Stimulated activated naive CD4-positive, alpha-beta T cell treated with Interleukin-2 at 50 U/mL for 16 hours (primary cell): ENCODE data around the gene ALG11.
"Not testable (repeated sequence)": the region's sequence is repeated elsewhere in the genome, so short reads cannot be mapped to it uniquely, and the experiment has no call there.

Experiments used
- DNase-seq: peaks from one replicate; lab custom pipeline; 2025; lab: John Stamatoyannopoulos, UW

Gene ALG11

GRCh38 chr13:52029569-52029968 lies 17.4 kb downstream of the ALG11 start:
- DNase-seq: no peak

- not testable (repeated sequence) for DNase-seq
Observed at GRCh38 chr13:52030401-52030800, 18.2 kb downstream of the ALG11 start.

GRCh38 chr13:52033039-52033438 lies 20.8 kb downstream of the ALG11 start:
- DNase-seq: no peak

GRCh38 chr13:52034616-52035226 lies 22.5 kb downstream of the ALG11 start:
- no peak for DNase-seq

- DNase-seq: no peak
Observed at GRCh38 chr13:52036037-52036436, 23.8 kb downstream of the ALG11 start.

GRCh38 chr13:52043675-52044074 lies 31.5 kb downstream of the ALG11 start:
- no peak for DNase-seq

- DNase-seq: no peak
Observed at GRCh38 chr13:52047463-52047862, 35.3 kb downstream of the ALG11 start.

GRCh38 chr13:52048516-52048915 lies 36.3 kb downstream of the ALG11 start:
- no peak for DNase-seq

GRCh38 chr13:52051400-52051799 lies 39.2 kb downstream of the ALG11 start:
- DNase-seq: no peak

GRCh38 chr13:52053460-52053859 lies 41.3 kb downstream of the ALG11 start:
- no peak for DNase-seq

GRCh38 chr13:52061064-52061463 lies 48.9 kb downstream of the ALG11 start:
- not testable (repeated sequence) for DNase-seq

- DNase-seq: no peak
Observed at GRCh38 chr13:52061587-52061986, 49.4 kb downstream of the ALG11 start.

- DNase-seq: no peak
Observed at GRCh38 chr13:52067237-52067636, 55.0 kb downstream of the ALG11 start.

- no peak for DNase-seq
Observed at GRCh38 chr13:52070929-52071523, 58.8 kb downstream of the ALG11 start.
